ENCODE measurements around the gene TNP2. TPM values are rescaled to one million over a fixed set of nuclear protein-coding genes. Genes with fewer than 3 reads are reported as not detected.
A peak's percentile ranks its signal among the peaks of the same experiment; 100 is the strongest.

TNP2 gene
- total and polyA plus RNA-seq, 12 donors: not detected

DNA sequence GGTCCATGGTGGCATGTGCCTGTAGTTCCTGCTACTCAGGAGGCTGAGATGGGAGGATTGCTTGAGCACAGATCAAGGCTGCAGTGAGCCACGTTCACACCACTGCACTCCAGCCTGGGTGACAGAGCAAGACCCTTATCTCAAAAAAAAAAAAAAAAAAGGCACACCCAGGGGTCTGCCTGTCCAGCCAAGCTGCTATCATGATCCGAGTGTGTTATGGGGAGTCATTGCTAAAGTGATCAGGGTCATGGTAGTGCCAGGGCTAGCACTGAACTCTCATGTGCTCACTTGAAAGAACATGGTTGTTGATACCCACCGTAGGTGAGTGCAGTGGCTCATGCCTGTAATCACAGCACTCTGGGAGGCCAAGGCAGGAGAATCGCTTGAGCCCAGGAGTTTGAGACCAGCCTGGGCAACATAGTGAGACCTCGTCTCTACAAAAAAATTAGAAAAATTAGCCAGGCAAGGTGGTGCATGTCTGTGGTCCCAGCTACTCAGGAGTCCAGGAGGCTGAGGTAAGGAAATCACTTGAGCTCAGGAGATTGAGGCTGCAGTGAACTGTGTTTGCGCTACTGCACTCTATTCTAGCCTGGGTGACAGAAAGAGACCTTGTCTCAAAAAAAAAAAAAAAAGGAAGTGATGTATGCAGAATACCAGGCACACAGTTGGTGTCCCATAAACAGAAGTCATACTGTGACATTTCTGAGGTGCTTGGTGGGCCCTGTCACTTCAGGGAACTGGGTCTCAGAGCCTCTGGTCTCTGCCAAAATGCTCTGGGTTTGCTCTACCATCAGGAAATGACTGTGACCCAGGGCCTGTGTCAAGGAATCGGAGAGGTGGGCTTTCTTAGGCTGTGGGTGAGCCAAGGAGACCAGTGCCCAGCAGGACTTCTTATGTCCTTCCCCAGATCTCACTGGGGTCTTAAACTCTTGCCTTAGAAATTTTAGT is 9.8 kb upstream of the TNP2 start:
- TF ChIP-seq, protein P1, sequence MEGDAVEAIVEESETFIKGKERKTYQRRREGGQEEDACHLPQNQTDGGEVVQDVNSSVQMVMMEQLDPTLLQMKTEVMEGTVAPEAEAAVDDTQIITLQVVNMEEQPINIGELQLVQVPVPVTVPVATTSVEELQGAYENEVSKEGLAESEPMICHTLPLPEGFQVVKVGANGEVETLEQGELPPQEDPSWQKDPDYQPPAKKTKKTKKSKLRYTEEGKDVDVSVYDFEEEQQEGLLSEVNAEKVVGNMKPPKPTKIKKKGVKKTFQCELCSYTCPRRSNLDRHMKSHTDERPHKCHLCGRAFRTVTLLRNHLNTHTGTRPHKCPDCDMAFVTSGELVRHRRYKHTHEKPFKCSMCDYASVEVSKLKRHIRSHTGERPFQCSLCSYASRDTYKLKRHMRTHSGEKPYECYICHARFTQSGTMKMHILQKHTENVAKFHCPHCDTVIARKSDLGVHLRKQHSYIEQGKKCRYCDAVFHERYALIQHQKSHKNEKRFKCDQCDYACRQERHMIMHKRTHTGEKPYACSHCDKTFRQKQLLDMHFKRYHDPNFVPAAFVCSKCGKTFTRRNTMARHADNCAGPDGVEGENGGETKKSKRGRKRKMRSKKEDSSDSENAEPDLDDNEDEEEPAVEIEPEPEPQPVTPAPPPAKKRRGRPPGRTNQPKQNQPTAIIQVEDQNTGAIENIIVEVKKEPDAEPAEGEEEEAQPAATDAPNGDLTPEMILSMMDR (IDR thresholded peaks at IDR 0.05): no peak
- TF ChIP-seq POLR2A (IDR thresholded peaks at IDR 0.05): no peak
- intact Hi-C loops (cut with DNase I): no loop called here
- Histone ChIP-seq H3K4me1 (replicated peaks in 1 of 2) (no peaks in the 10 kb centered on the region), H3K9me3 (replicated peaks in 1 of 3) (no peaks in the 10 kb centered on the region), H3K36me3 (replicated peaks in 1 of 2) (no peaks in the 10 kb centered on the region), H3K27ac (no peak overlapping the region), H3K27me3 (no peaks in the 10 kb centered on the region), H3K4me3 (no peak overlapping the region)
- WGBS, 4 donors: 84 to 88% (median 85%) methylated on average over 7 of the region's 7 CpGs
- DNase-seq: no peak

DNA sequence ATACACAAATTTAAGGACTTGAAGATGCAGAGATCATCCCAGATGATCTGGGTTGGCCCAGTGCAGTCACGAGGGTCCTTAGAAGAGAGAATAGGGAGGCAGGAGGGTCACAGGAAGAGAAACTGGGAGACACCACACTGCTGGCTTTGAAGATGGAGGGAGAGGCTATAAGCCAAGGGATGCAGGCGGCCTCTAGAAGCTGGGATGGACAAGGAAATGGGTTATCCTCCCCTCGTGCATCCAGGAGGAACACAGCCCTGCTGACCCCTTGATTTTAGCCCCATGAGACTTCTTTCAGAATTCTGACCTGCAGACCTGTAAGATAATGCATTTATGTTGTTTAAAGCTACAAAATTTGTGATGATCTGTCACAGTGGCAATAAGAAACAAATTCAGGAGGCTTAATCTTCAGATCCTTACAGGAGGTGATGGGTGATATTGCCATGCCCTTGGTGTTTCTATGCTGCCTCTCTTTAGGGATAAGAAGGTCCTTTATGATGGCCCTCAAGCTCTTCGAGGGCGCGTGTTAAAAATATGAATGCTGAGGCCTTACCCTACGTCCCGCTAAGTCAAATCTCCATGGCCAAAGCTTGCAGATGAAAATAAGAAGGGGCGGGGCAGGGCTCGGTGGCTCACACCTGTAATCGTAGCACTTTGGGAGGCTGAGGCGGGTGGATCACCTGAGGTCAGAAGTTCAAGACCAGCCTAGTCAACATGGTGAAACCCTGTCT is 8.6 kb upstream of the TNP2 start:
- Histone ChIP-seq H3K4me3 (no peak overlapping the region), H3K4me1 (replicated peaks in 1 of 2) (no peaks in the 10 kb centered on the region), H3K9me3 (replicated peaks in 1 of 3) (no peaks in the 10 kb centered on the region), H3K27ac (no peak overlapping the region), H3K27me3 (no peaks in the 10 kb centered on the region), H3K36me3 (replicated peaks in 1 of 2) (no peaks in the 10 kb centered on the region)
- TF ChIP-seq, protein P1 (IDR thresholded peaks at IDR 0.05): no peak
- no peak for TF ChIP-seq POLR2A (IDR thresholded peaks at IDR 0.05)
- DNase-seq: no peak
- intact Hi-C loops (cut with DNase I): no loop called here
- 87 to 91% (median 90%) methylated on average over 12 of the region's 12 CpGs for WGBS, 4 donors

DNA sequence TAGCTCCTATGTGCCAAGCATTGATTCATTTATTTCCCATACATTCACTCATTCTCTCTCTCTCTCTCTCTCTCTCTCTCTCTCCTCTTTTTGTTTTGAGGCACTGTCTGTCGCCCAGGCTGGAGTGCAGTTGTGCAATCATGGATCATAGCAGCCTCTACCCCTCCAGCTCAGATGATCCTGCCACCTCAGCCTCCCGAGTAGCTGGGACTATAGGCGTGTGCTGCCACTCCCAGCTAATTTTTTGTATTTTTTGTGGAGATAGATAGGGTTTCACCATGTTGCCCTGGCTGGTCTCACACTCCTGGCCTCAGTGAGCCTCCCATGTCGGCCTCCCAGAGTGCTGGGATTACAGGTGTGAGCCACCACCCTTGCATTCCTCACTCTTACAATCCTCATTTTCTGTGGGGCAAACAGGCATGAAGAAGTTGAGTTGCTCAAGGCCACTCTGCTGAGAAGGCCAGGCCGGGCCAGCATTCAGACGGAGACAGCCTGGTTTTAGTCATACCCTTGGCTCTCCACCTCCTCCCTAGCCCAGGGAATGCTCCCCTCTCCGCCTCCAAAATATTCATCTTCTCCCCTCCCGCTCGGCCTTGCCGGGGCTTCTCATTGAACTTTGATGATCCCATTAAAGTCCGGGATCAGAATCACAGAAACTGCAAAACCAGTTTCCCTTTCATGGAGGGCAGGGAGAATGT is 7.9 kb upstream of the TNP2 start:
- TF ChIP-seq, protein P1 (IDR thresholded peaks at IDR 0.05): no peak
- TF ChIP-seq POLR2A (IDR thresholded peaks at IDR 0.05): no peak
- no peak overlapping the region for H3K4me3 ChIP-seq
- intact Hi-C loops (cut with DNase I): no loop called here
- no peaks in the 10 kb centered on the region for H3K4me1 ChIP-seq (replicated peaks in 1 of 2)
- H3K27ac ChIP-seq: no peak overlapping the region
- H3K9me3 ChIP-seq (replicated peaks in 1 of 3): no peaks in the 10 kb centered on the region
- no peaks in the 10 kb centered on the region for H3K36me3 ChIP-seq (replicated peaks in 1 of 2)
- 52 to 66% (median 60%) methylated on average over 11 of the region's 11 CpGs for WGBS, 4 donors
- H3K27me3 ChIP-seq: no peaks in the 10 kb centered on the region
- DNase-seq: peak in 6 of 7 donors; percentile 35 to 67 (median 46)
